Panc1 (cell line): ENCODE data around the gene CHI3L1. TPM values are rescaled to one million over a fixed set of nuclear protein-coding genes. Genes with fewer than 3 reads are reported as not detected.
A peak's percentile ranks its signal among the peaks of the same experiment; 100 is the strongest.

Experiments used
- ATAC-seq: fragments of 200-7000 bp; cut with Tn5 transposase; 2 replicates; pipeline ENCODE4 v1.9.1; 2020; ENCODE audit warnings: mild to moderate bottlenecking, moderate library complexity
- BruUV-seq: library from RNA; stranded (reverse); fragments of 400-500 nt; replicated peaks from 2 replicates; lab custom pipeline; 2021; lab: Mats Ljungman, UMichigan
- CTCF ChIA-PET: fragments of 300-600 bp; sonication (Branson Sonifier 250); formaldehyde crosslinking; loops from one replicate; lab custom pipeline; 2022; ENCODE audit warnings: antibody characterized with exemption; lab: Charles Lee
- POLR2A ChIA-PET: fragments of 300-600 bp; sonication (Branson Sonifier 250); formaldehyde crosslinking; loops from one replicate; lab custom pipeline; 2022; ENCODE audit warnings: antibody characterized with exemption; lab: Charles Lee
- DNase-seq: peaks from one replicate; pipeline ENCODE4 v3.0.0-alpha.2; 2010; ENCODE audit warnings: low read depth, low spot score
- H3K27ac ChIP-seq: 2 replicates; pipeline ENCODE4 v1.5.1; 2011; ENCODE audit warnings: mild to moderate bottlenecking, low read length, inconsistent platforms
- H3K27me3 ChIP-seq: fragments of 200-500 bp; sonication (Bioruptor generic); 2 replicates; pipeline ENCODE4 v1.6.0; 2014; ENCODE audit warnings: low read length, inconsistent platforms; ENCODE audit not compliant: control insufficient read depth, insufficient read depth
- H3K36me3 ChIP-seq: fragments of 200-500 bp; sonication (Bioruptor generic); 2 replicates; pipeline ENCODE4 v1.5.1; 2014; ENCODE audit warnings: inconsistent platforms, mild to moderate bottlenecking, low read length, moderate library complexity; ENCODE audit not compliant: control insufficient read depth, insufficient read depth
- H3K4me1 ChIP-seq: 2 replicates; pipeline ENCODE4 v1.5.1; 2011; ENCODE audit warnings: inconsistent platforms, mild to moderate bottlenecking, low read length, moderate library complexity; ENCODE audit not compliant: control insufficient read depth, insufficient read depth
- H3K4me3 ChIP-seq, 2 experiments: 2 replicates each; pipeline ENCODE4 v1.5.1; 2011 to 2012; ENCODE audit warnings: low read depth in 2 of 2, low read length in 2 of 2, mild to moderate bottlenecking in 2 of 2, inconsistent platforms in 1 of 2, moderate library complexity in 1 of 2
- H3K9me3 ChIP-seq: fragments of 200-500 bp; sonication (Bioruptor generic); 2 replicates; pipeline ENCODE4 v1.5.1; 2014; ENCODE audit warnings: low read depth, mild to moderate bottlenecking, inconsistent platforms, low read length, moderate library complexity; ENCODE audit not compliant: control insufficient read depth, insufficient read depth
- CTCF ChIP-seq: fragments of 450-650 bp; IDR thresholded peaks from 2 replicates; pipeline ENCODE4 v1.5.1; 2017; ENCODE audit warnings: mild to moderate bottlenecking
- POLR2AphosphoS5 ChIP-seq: IDR thresholded peaks from 2 replicates; pipeline ENCODE4 v1.6.1; 2012; ENCODE audit warnings: mild to moderate bottlenecking, low read depth, low read length, moderate library complexity
- SIN3A ChIP-seq: IDR thresholded peaks from 2 replicates; pipeline ENCODE4 v1.6.1; 2012; ENCODE audit warnings: low read depth, mild to moderate bottlenecking, low read length, moderate library complexity, borderline replicate concordance; ENCODE audit not compliant: insufficient read depth
- TCF7L2 ChIP-seq: IDR thresholded peaks from 2 replicates; pipeline ENCODE4 v1.6.1; 2011; ENCODE audit warnings: mild to moderate bottlenecking, low read depth, low read length, inconsistent platforms
- in situ Hi-C: cut with HindIII; loops from 2 replicates; pipeline ENCODE4 v1.10.0; 2016; ENCODE audit warnings: low sequenced_read_pairs, low pct_unique_long_range_greater_than_20kb
- intact Hi-C: fragments of 100-400 bp; cut with micrococcal nuclease; formaldehyde crosslinking; loops from one replicate; pipeline ENCODE4 v1.10.0; 2022; ENCODE audit not compliant: unreplicated experiment
- total RNA-seq: library from RNA; stranded (reverse); gene quantifications from one replicate; pipeline ENCODE4 v1.2.1, GENCODE V29; 2021; ENCODE audit not compliant: unreplicated experiment
- TF ChIP-seq, protein P1 (sequence below), 2 experiments: IDR thresholded peaks; 2 replicates each; pipeline ENCODE4 v1.6.1; 2011 to 2012; ENCODE audit warnings: low read depth in 2 of 2, control low read depth in 1 of 2, low read length in 1 of 2, mild to moderate bottlenecking in 1 of 2, moderate library complexity in 1 of 2; ENCODE audit not compliant: insufficient read depth in 1 of 2

Gene CHI3L1
- total RNA-seq, 1 experiment from 2014 or later = 0.10 TPM

- TF ChIP-seq CTCF = no peak
- TF ChIP-seq, protein P1, sequence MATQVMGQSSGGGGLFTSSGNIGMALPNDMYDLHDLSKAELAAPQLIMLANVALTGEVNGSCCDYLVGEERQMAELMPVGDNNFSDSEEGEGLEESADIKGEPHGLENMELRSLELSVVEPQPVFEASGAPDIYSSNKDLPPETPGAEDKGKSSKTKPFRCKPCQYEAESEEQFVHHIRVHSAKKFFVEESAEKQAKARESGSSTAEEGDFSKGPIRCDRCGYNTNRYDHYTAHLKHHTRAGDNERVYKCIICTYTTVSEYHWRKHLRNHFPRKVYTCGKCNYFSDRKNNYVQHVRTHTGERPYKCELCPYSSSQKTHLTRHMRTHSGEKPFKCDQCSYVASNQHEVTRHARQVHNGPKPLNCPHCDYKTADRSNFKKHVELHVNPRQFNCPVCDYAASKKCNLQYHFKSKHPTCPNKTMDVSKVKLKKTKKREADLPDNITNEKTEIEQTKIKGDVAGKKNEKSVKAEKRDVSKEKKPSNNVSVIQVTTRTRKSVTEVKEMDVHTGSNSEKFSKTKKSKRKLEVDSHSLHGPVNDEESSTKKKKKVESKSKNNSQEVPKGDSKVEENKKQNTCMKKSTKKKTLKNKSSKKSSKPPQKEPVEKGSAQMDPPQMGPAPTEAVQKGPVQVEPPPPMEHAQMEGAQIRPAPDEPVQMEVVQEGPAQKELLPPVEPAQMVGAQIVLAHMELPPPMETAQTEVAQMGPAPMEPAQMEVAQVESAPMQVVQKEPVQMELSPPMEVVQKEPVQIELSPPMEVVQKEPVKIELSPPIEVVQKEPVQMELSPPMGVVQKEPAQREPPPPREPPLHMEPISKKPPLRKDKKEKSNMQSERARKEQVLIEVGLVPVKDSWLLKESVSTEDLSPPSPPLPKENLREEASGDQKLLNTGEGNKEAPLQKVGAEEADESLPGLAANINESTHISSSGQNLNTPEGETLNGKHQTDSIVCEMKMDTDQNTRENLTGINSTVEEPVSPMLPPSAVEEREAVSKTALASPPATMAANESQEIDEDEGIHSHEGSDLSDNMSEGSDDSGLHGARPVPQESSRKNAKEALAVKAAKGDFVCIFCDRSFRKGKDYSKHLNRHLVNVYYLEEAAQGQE (IDR thresholded peaks at IDR 0.05; ENCODE audit: insufficient read depth in 1 of 2, low read depth in 2 of 2, low read length in 1 of 2) = no peak
- in situ Hi-C loops (no loop called here), intact Hi-C loops (no loop called here)
- ATAC-seq (peak; percentile 46; the same call in 1 of the 2 replicates), DNase-seq (no peak)
- Histone ChIP-seq H3K9me3 (no peaks in the 10 kb centered on the region), H3K36me3 (no peaks in the 10 kb centered on the region), H3K27me3 (no peaks in the 10 kb centered on the region), H3K27ac (no peak overlapping the region), H3K4me3 (no peak overlapping the region), H3K4me1 (no peaks in the 10 kb centered on the region; the same call in 1 of the 2 replicates)
- BruUV-seq = no TSS peak
- POLR2A ChIA-PET = no interaction called here
- CTCF ChIA-PET = interaction anchor here (0.6 kb wide), 1 partner anchor 541 kb away, joined by 6 read pairs; no protein-coding TSS in a partner anchor
Observed at GRCh38 chr1:203136409-203137042, 50.0 kb downstream of the CHI3L1 start.

DNA sequence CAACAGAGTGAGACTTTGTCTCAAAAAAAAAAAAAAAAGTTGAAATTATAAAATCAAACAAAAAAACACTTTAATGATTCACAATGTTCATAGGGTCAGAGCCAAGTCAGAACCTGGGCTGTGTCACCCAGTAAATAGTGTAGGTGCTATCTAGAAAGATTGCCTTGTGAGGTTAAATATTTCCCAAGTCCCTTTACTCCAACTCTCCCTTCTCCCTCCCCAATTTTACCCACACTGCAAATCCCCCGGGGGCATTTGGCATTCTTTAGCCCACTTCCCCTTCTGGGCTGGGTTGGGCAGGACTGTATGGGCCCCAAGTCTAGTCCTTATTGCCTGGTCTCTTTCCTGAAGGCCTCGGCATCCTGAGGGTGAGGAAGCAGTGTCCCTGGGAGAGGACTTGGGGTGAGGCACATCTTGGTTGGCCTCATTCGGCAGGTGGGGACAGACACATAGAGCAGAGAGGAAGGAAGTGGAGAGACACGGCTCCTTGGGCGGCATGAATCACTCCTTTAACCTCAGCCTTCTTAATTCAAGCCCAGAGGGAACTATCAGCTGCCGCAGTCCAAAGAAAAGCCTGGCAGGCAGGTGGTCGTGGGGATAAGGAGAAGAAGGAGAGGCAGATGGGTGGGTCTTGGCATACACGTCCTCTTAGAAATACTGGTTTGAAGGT, 50.7 kb downstream of the CHI3L1 start:
- Histone ChIP-seq H3K27me3 (no peaks in the 10 kb centered on the region), H3K27ac (no peak overlapping the region), H3K4me3 (no peak overlapping the region), H3K36me3 (no peaks in the 10 kb centered on the region), H3K9me3 (no peaks in the 10 kb centered on the region), H3K4me1 (no peaks in the 10 kb centered on the region; the same call in 1 of the 2 replicates)
- no TSS peak for BruUV-seq
- CTCF ChIA-PET = interaction anchor here (0.6 kb wide), 1 partner anchor 542 kb away, joined by 6 read pairs; no protein-coding TSS in a partner anchor
- POLR2A ChIA-PET = no interaction called here
- in situ Hi-C loops = no loop called here
- DNase-seq (no peak), ATAC-seq (no peak)
- TF ChIP-seq POLR2AphosphoS5 (no peak), SIN3A (no peak), TCF7L2 (no peak), CTCF (no peak)
- TF ChIP-seq, protein P1 (IDR thresholded peaks at IDR 0.05; ENCODE audit: insufficient read depth in 1 of 2, low read depth in 2 of 2, low read length in 1 of 2) = no peak
- intact Hi-C loops = no loop called here
